BLaER1 treated with 17β-estradiol and CSF1 and Interleukin-3, amounts not matched to agents 10 nM and 100 nM (cell line): Measurements from ENCODE around the gene KRTAP3-3.

ENCODE experiments used
- H3K27ac ChIP-seq, 11 experiments: shearing (Covaris generic); formaldehyde crosslinking; 2 replicates each; pipeline ENCODE4 v1.8.1; 2022
- H3K27me3 ChIP-seq, 11 experiments: shearing (Covaris generic); formaldehyde crosslinking; 2 replicates each; pipeline ENCODE4 v1.8.1; 2022
- H3K36me3 ChIP-seq, 11 experiments: shearing (Covaris generic); formaldehyde crosslinking; 2 replicates each; pipeline ENCODE4 v1.8.1; 2022
- H3K4me1 ChIP-seq, 10 experiments: shearing (Covaris generic); formaldehyde crosslinking; 2 replicates each; pipeline ENCODE4 v1.8.1; 2022
- H3K4me2 ChIP-seq, 11 experiments: shearing (Covaris generic); formaldehyde crosslinking; 2 replicates each; pipeline ENCODE4 v1.8.1; 2022
- H3K4me3 ChIP-seq, 10 experiments: shearing (Covaris generic); formaldehyde crosslinking; 2 replicates each; pipeline ENCODE4 v1.8.1; 2022
- H3K9ac ChIP-seq, 11 experiments: shearing (Covaris generic); formaldehyde crosslinking; 2 replicates each; pipeline ENCODE4 v1.8.1; 2022
- H3K9me3 ChIP-seq, 11 experiments: shearing (Covaris generic); formaldehyde crosslinking; replicated peaks in 1 of 11; 2 replicates each; pipeline ENCODE4 v1.8.1; 2022
- H4K20me1 ChIP-seq, 11 experiments: shearing (Covaris generic); formaldehyde crosslinking; 2 replicates each; pipeline ENCODE4 v1.8.1; 2022
- Cebpa-rat ChIP-seq, 11 experiments: shearing (Covaris generic); IDR thresholded peaks; 2 replicates each; pipeline ENCODE4 v1.8.1; 2022

KRTAP3-3 gene

GRCh38 chr17:40953881-40954280 is 40.1 kb downstream of the KRTAP3-3 start:
- Histone ChIP-seq H3K9me3 (no peaks in the 10 kb centered on the region), H3K4me3 (no peak overlapping the region), H3K27me3 (no peaks in the 10 kb centered on the region), H3K4me1 (peaks cover 0 to 27% (median 2%) of the 10 kb centered on the region in 10 experiments; a peak in 8 of 20 replicates), H3K9ac (no peak overlapping the region), H3K4me2 (no peak overlapping the region), H3K27ac (no peak overlapping the region), H3K36me3 (no peaks in the 10 kb centered on the region), H4K20me1 (no peaks in the 10 kb centered on the region)
- TF ChIP-seq Cebpa-rat (IDR thresholded peaks at IDR 0.05) = no peak

- peaks cover 0 to 27% (median 2%) of the 10 kb centered on the region in 10 experiments; a peak in 8 of 20 replicates for H3K4me1 ChIP-seq
- no peak overlapping the region for H3K4me3 ChIP-seq
- no peak overlapping the region for H3K9ac ChIP-seq
- peak overlapping the region in 3 of 11 experiments; percentile 18 to 49 (median 21); a peak in 6 of 22 replicates for H3K4me2 ChIP-seq
- TF ChIP-seq Cebpa-rat (IDR thresholded peaks at IDR 0.05) = no peak
- no peaks in the 10 kb centered on the region for H3K36me3 ChIP-seq
- H3K27ac ChIP-seq = no peak overlapping the region
- no peaks in the 10 kb centered on the region for H4K20me1 ChIP-seq
- no peaks in the 10 kb centered on the region for H3K27me3 ChIP-seq
- H3K9me3 ChIP-seq = no peaks in the 10 kb centered on the region
Measured at GRCh38 chr17:40952661-40953060, 41.3 kb downstream of the KRTAP3-3 start.

- no peaks in the 10 kb centered on the region for H3K36me3 ChIP-seq
- no peak for TF ChIP-seq Cebpa-rat (IDR thresholded peaks at IDR 0.05)
- no peaks in the 10 kb centered on the region for H3K9me3 ChIP-seq
- no peak overlapping the region for H3K9ac ChIP-seq
- H3K4me1 ChIP-seq = peaks cover 0 to 24% (median 2%) of the 10 kb centered on the region in 10 experiments; a peak in 8 of 20 replicates
- H3K4me2 ChIP-seq = no peak overlapping the region
- no peaks in the 10 kb centered on the region for H3K27me3 ChIP-seq
- no peaks in the 10 kb centered on the region for H4K20me1 ChIP-seq
- H3K27ac ChIP-seq = no peak overlapping the region
- H3K4me3 ChIP-seq = no peak overlapping the region
Measured at GRCh38 chr17:40952154-40952553, 41.8 kb downstream of the KRTAP3-3 start.

GRCh38 chr17:40951011-40951622 is 42.8 kb downstream of the KRTAP3-3 start:
- H3K27ac ChIP-seq = no peak overlapping the region
- H3K9me3 ChIP-seq = no peaks in the 10 kb centered on the region
- no peak for TF ChIP-seq Cebpa-rat (IDR thresholded peaks at IDR 0.05)
- H3K4me1 ChIP-seq = peaks cover 0 to 13% (median 0%) of the 10 kb centered on the region in 10 experiments; a peak in 7 of 20 replicates
- no peaks in the 10 kb centered on the region for H3K36me3 ChIP-seq
- no peak overlapping the region for H3K4me3 ChIP-seq
- no peaks in the 10 kb centered on the region for H3K27me3 ChIP-seq
- no peak overlapping the region for H3K9ac ChIP-seq
- no peak overlapping the region for H3K4me2 ChIP-seq
- H4K20me1 ChIP-seq = no peaks in the 10 kb centered on the region

GRCh38 chr17:40950176-40950575 is 43.8 kb downstream of the KRTAP3-3 start:
- no peak for TF ChIP-seq Cebpa-rat (IDR thresholded peaks at IDR 0.05)
- Histone ChIP-seq H3K4me1 (peaks cover 0 to 11% (median 0%) of the 10 kb centered on the region in 10 experiments; a peak in 7 of 20 replicates), H3K9ac (no peak overlapping the region), H3K27ac (no peak overlapping the region), H3K27me3 (no peaks in the 10 kb centered on the region), H4K20me1 (no peaks in the 10 kb centered on the region), H3K9me3 (no peaks in the 10 kb centered on the region), H3K4me2 (no peak overlapping the region), H3K4me3 (no peak overlapping the region), H3K36me3 (no peaks in the 10 kb centered on the region)

- H3K36me3 ChIP-seq = no peaks in the 10 kb centered on the region
- H3K27ac ChIP-seq = no peak overlapping the region
- no peak overlapping the region for H3K9ac ChIP-seq
- H3K9me3 ChIP-seq = no peaks in the 10 kb centered on the region
- no peaks in the 10 kb centered on the region for H3K27me3 ChIP-seq
- no peak overlapping the region for H3K4me3 ChIP-seq
- H3K4me1 ChIP-seq = peaks cover 0 to 11% (median 0%) of the 10 kb centered on the region in 10 experiments; a peak in 7 of 20 replicates
- TF ChIP-seq Cebpa-rat (IDR thresholded peaks at IDR 0.05) = no peak
- no peaks in the 10 kb centered on the region for H4K20me1 ChIP-seq
- no peak overlapping the region for H3K4me2 ChIP-seq
Measured at GRCh38 chr17:40949418-40949817, 44.5 kb downstream of the KRTAP3-3 start.

- Histone ChIP-seq H3K4me3 (no peak overlapping the region), H4K20me1 (no peaks in the 10 kb centered on the region), H3K9ac (no peak overlapping the region), H3K27ac (no peak overlapping the region), H3K4me2 (no peak overlapping the region), H3K4me1 (peaks cover 0 to 5% (median 0%) of the 10 kb centered on the region in 10 experiments; a peak in 7 of 20 replicates), H3K9me3 (no peaks in the 10 kb centered on the region), H3K36me3 (no peaks in the 10 kb centered on the region), H3K27me3 (no peaks in the 10 kb centered on the region)
- TF ChIP-seq Cebpa-rat (IDR thresholded peaks at IDR 0.05) = no peak
Measured at GRCh38 chr17:40947929-40948328, 46.0 kb downstream of the KRTAP3-3 start.

GRCh38 chr17:40945414-40945813 is 48.5 kb downstream of the KRTAP3-3 start:
- no peak overlapping the region for H3K4me3 ChIP-seq
- no peaks in the 10 kb centered on the region for H3K36me3 ChIP-seq
- no peak overlapping the region for H3K4me2 ChIP-seq
- no peaks in the 10 kb centered on the region for H3K27me3 ChIP-seq
- H3K27ac ChIP-seq = no peak overlapping the region
- no peaks in the 10 kb centered on the region for H4K20me1 ChIP-seq
- no peak for TF ChIP-seq Cebpa-rat (IDR thresholded peaks at IDR 0.05)
- no peak overlapping the region for H3K9ac ChIP-seq
- no peaks in the 10 kb centered on the region for H3K4me1 ChIP-seq
- no peaks in the 10 kb centered on the region for H3K9me3 ChIP-seq

GRCh38 chr17:40944531-40944930 is 49.4 kb downstream of the KRTAP3-3 start:
- Histone ChIP-seq H3K9ac (no peak overlapping the region), H3K4me2 (no peak overlapping the region), H4K20me1 (no peaks in the 10 kb centered on the region), H3K9me3 (no peaks in the 10 kb centered on the region), H3K36me3 (no peaks in the 10 kb centered on the region), H3K27me3 (no peaks in the 10 kb centered on the region), H3K4me1 (no peaks in the 10 kb centered on the region), H3K4me3 (no peak overlapping the region), H3K27ac (no peak overlapping the region)
- TF ChIP-seq Cebpa-rat (IDR thresholded peaks at IDR 0.05) = no peak
